GM21381 (cell line): ENCODE measurements around the gene RGS6.

Experiments
- ATAC-seq: cut with Tn5 transposase; IDR thresholded peaks from one replicate; pipeline ENCODE4 v1.9.1; 2021; ENCODE audit warnings: mild to moderate bottlenecking, moderate library complexity; ENCODE audit not compliant: unreplicated experiment

Gene RGS6

DNA sequence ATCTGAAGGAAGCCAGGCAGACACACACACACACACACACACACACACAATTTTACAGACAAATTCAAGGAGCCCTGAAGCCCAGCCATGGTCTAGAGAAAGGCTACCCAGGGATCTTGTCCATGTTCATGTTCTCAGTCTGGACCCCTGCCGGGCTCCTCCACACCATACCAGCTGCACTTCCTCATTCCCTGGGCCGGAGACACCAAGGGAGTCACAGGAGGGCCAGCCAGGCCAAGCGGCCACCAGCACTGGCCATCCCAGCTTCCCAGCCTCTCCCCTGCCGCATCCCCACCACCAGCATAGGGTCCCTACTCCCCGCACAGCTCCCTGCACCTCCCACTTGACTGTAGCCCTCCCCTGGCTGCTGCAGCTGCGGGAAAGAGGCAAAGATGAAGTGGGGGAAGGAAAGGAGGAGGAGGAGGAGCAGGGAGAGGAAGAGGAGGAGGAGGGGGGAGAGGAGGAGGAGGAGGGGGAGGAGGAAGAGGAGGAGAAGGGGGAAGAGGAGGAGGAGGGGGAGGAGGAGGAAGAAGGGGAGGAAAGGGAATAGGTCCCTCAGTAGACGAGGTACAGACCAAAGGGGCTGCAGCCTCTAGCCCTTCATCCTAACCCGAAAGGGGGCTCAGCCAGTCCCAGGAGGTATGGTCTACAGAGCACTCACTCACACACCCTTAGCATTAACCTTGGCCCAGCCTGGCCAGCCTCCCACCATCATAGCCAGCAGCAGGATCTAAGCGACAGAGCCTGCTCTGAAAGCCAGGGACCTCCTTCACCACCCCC, 668.5 kb downstream of the RGS6 start:
- no peak for ATAC-seq

DNA sequence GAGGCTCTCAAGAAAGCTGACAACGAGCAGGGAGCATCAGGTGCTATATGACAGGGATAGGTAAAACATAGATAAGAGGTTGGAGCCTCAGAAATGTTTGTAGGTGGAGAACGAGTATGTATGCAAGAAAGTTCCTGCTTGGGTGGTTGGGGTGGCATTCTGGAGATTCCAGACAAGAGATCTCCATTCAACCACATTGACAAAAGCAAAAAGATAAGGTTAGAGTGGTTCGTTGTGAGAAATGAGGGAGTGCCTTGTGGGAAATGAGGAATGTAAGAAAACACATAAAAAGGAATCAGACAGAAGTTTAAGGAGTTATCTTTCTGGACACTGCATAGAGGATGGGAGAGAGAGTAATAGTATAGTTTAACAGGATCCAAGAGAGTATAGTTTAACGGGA, 671.4 kb downstream of the RGS6 start:
- ATAC-seq, result no peak

- ATAC-seq, result no peak
Measured at GRCh38 chr14:72604133-72604532, 671.9 kb downstream of the RGS6 start.

DNA sequence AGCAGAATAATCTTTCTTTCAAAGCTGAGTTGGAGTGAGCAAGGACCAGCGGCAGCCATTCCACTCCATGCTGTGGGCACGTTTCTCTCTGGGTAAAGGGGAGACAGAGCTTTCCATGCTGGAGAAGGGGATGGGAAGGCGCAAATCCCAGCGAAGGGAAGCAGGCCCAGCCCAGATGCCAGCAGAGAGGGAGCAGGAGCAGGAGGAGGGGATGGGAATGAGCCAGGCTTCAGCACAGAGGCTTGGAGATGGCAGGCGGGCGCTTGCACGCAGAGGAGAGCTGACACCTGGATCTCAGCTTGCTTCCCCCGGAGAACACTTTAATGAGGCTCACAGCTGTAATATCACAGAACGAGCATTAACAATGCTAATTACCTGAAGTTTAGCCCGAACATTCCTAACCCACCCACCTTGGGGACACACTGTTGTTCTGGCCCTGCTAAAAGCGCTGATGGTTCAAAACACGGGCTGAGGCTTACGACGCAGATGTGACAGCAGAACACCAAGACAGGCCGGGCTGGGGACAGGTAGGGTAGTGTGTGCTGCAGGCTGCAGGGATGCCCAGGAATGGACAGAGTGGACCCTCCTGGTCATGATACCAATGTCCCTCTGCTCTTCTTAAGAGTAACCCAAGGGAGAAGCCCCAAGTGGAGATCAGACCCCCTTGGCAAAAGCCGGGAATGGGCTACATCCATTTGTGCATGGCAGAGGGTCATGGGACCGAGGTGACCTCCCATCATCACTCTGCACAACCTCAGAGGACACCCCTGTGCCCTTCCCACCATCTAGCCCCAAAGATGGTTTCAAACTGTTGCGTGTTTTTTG, 673.1 kb downstream of the RGS6 start:
- ATAC-seq, result no peak

- ATAC-seq, result no peak
Measured at GRCh38 chr14:72605921-72606220, 673.6 kb downstream of the RGS6 start.

DNA sequence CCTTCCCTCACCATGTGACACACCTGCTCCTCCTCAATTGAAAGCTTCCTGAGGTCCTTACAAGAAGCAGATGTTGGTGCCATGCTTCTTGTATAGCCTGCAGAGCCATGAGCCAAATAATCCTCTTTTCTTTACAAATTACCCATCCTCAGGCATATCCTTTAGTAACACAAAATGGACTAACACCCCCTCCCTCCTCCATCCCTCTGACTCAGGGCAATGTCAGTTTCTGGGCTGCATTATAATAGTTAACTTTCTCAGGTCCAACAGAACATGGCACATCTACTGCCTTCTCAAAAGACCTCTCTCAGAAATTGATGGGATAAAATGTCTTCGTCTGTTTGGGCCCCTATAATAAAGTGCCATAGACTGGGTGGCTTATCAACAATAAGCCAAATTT, 674.6 kb downstream of the RGS6 start:
- no peak for ATAC-seq

DNA sequence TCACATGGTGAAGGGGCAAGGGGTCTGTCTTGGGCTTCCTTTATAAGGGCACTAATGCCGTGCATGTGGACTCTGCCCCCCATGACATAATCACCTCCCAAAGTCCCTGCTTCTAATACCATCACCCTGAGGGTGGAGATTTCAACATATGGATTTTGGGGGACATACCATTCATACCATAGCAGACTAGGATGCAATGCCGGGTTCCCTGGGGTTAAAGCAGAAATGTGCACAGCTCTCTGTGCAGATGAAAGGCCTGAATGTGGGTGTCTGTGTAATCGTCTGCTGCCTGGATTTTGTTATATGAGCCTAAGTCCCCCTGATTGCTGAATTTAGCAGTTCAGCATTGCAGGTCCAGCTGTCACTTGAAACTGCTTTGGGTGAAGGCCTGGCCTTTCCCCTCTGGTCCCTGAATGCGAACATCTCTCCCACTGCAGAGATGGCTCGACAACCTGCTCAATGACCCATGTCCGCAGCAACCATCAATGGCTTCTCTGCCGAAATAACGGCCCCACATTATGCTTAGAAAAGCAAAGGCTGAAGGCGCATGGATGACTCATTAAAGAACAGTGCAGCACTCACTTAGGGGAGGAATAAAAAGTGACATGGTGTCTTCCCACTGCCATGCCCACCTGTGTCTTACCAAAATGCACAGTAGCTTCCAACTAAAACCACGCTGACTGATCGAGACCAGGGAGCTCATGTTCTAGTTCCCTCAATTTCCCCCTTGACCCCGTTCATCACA, 675.3 kb downstream of the RGS6 start:
- no peak for ATAC-seq

DNA sequence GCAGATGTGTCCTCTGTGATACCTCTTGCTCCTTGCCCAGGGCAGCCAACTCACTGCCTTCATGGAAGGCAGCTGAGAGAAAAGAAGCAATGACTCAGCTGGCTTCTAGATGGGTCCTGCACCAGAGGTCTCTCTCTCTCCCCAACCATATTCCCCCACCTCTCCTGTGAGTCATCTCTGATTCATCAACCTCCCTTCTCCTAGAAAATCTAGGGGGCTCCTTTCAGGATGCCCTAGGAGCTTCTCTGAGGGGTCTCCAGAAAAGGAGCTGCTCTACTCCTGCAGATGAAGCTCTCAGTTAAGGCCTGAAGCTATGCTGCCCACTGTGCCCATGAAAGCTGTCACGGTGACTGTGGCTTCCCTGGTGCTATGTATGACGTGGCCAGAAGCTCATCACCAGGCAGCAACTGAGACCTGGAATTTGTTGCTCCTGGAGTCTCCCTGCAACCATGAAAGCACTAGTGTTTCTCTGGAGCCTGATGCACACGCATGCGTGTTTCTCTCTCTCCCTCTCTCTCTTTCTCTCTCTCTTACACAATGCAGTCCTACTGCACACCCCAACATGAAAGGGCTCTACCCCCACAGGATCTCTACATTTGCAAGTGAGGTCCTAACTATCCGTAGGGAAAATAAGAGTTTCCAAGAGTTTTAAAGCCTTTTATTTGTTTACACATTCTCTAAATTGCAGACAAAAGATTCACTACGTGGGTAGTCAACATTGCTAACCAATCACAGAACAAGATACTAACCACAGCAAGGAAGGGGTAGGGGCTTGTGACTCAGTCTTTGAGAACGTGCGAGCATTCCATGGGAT, 676.4 kb downstream of the RGS6 start:
- no peak for ATAC-seq

DNA sequence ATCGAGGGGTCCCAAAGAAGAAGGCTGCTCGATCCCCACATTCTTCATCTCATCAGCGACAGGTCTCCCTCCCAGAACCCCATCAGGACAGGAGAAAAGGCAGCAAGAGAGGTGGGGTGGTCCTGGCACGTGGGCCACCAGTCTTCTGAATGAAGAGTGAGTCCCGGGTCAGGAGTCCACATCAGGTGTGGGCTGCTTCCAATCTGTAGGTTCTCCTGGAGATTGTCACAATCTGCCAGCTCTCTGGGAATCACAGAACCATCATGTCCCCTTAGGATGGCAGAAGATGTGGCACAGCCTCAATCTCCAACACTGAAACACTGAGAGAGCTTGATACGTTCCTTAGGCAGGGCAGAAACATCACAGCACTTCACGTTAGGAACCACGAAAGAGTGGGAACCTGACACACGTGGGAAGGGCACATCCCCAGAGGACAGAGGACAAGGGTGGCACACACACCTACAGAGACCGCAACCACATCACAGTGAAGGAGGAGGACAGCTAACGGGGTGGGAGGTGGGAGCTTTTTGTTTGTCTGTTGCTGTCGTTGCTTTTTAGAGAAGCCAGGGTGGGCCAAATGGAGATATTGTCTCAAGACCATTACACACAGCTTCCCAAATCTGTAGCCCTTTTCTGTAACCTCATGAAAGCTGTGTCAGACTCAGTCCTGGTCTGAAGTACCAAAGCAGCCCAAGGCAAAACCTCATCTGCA, 677.1 kb downstream of the RGS6 start:
- ATAC-seq, result no peak

- ATAC-seq, result no peak
Measured at GRCh38 chr14:72610096-72610830, 678.0 kb downstream of the RGS6 start.

DNA sequence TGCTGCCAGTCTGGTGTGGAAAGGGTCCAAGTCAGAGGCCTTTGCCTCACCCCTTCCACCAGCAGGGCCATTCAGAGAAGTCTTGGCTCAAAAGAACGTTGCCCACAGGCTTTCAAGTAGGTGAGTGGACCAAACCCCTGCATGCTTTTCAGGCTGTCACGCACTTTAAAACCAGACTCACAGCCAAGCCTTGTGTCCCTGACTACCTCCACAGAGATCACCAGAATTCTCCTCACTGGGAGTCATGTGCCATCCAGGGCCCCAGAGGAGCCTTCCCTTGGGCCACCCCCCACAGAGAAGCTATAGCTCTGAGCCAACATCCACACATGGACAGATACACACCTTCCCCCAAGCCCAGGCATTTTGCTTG, 678.6 kb downstream of the RGS6 start:
- ATAC-seq, result no peak

GRCh38 chr14:72611506-72611905, 679.3 kb downstream of the RGS6 start:
- ATAC-seq, result no peak

- no peak for ATAC-seq
Measured at GRCh38 chr14:72612041-72612440, 679.8 kb downstream of the RGS6 start.

DNA sequence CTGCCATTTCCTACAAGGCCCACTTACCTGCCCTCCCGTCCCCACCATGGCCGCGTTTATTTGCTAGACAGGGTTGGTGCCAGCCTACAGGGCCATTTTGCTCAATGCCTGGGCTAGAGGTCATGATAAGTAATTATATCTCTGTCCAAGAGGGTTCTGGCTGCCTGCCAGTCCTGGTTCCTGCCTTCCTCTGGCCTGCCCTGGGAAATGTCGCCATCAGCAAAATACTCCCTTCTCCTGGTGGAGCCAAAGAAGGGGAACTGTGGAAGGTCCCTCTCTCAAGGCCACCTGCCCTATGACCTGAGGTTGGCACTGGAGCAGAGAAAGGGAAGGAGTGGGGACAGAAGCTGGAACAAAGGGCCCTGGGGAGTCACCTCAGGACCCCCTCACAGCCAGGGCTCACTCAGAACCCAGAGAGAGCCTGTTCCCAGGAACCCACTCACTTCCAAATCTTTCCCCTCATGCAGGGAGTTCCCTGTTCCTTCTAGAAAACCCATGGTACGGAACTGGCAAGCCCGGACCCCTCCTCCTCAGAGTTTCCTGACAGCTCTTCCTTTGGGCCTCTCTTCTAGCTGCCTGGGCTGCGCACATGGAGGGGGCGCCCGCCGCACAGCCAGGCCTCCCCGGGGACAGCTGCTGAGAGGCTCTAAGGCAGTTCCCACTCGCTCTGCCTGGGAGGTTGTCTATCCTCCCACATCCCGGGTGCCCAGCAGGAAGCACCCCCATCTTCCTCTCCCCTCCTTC, 681.2 kb downstream of the RGS6 start:
- no peak for ATAC-seq

GRCh38 chr14:72613975-72614319, 681.7 kb downstream of the RGS6 start:
- ATAC-seq, result no peak

- no peak for ATAC-seq
Measured at GRCh38 chr14:72614365-72614764, 682.1 kb downstream of the RGS6 start.

DNA sequence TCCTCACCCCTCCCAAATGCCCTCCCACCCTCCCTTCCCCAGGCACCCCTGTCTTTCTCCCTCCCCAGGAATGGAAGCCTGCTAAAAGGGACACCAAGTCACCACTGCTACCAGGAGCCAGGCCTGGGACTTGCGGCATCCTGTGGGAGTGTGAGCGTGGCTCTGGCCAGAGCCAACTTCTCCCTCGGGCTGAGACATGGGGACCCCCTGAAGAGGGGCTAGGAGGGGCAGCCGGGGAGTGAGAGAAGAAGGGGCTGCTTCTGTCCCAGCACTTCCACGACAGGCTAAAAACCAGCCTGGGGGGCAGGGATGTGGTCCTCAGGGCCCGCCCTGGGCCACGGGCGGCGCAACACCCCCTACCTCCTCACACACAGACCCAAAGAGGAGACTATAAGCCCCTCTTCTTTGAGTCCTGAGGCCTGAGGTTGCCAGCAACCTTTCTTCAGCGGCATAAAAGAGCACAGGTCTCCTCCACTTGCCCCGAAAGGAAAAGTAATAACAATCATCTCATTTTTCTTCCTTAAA, 682.7 kb downstream of the RGS6 start:
- no peak for ATAC-seq

- no peak for ATAC-seq
Measured at GRCh38 chr14:72615451-72616121, 683.4 kb downstream of the RGS6 start.
